GM23338 (cell line): ENCODE measurements around the gene TRMT11. TPM values are rescaled to one million over a fixed set of nuclear protein-coding genes. Genes with fewer than 3 reads are reported as not detected.

Source experiments
- ATAC-seq: fragments of 200-7000 bp; cut with Tn5 transposase; 3 replicates; pipeline ENCODE4 v1.9.1; 2020
- DNase-seq: peaks from one replicate; pipeline ENCODE4 v3.0.0-alpha.2; 2015; ENCODE audit warnings: low spot score
- H2AFZ ChIP-seq: fragments of 200-600 bp; sonication (generic); 2 replicates; pipeline ENCODE4 v1.8.0; 2016; ENCODE audit warnings: antibody characterized with exemption, mild to moderate bottlenecking, moderate library complexity
- H3F3A ChIP-seq: fragments of 200-600 bp; sonication (generic); replicated peaks from 2 replicates; pipeline ENCODE4 v1.8.0; 2017; ENCODE audit warnings: antibody characterized with exemption, mixed run types, low read depth
- H3K27ac ChIP-seq: fragments of 200-600 bp; sonication (generic); 2 replicates; pipeline ENCODE4 v1.6.1; 2016; ENCODE audit warnings: low read depth
- H3K27me3 ChIP-seq: fragments of 200-600 bp; sonication (generic); 2 replicates; pipeline ENCODE4 v1.8.0; 2016; ENCODE audit warnings: mild to moderate bottlenecking, mixed run types, moderate library complexity; ENCODE audit not compliant: insufficient read depth
- H3K36me3 ChIP-seq: fragments of 200-600 bp; sonication (generic); 2 replicates; pipeline ENCODE4 v1.8.0; 2016; ENCODE audit warnings: mild to moderate bottlenecking; ENCODE audit not compliant: insufficient read depth
- H3K4me1 ChIP-seq: fragments of 200-600 bp; sonication (generic); 2 replicates; pipeline ENCODE4 v1.8.0; 2016; ENCODE audit warnings: mild to moderate bottlenecking, moderate library complexity; ENCODE audit not compliant: insufficient read depth
- H3K4me2 ChIP-seq: fragments of 200-600 bp; sonication (generic); 2 replicates; pipeline ENCODE4 v1.7.1; 2017; ENCODE audit warnings: mixed run types
- H3K4me3 ChIP-seq: fragments of 200-600 bp; sonication (generic); 2 replicates; pipeline ENCODE4 v1.6.1; 2016; ENCODE audit warnings: mixed run types
- H3K79me2 ChIP-seq: fragments of 200-600 bp; sonication (generic); replicated peaks from 2 replicates; pipeline ENCODE4 v1.8.0; 2017; ENCODE audit warnings: mild to moderate bottlenecking; ENCODE audit not compliant: insufficient read depth
- H3K9me2 ChIP-seq: fragments of 200-600 bp; sonication (generic); 2 replicates; pipeline ENCODE4 v1.8.0; 2017; ENCODE audit not compliant: insufficient read depth
- H4K20me1 ChIP-seq: fragments of 200-600 bp; sonication (generic); replicated peaks from 2 replicates; pipeline ENCODE4 v1.8.0; 2017; ENCODE audit warnings: mild to moderate bottlenecking; ENCODE audit not compliant: insufficient read depth
- H3K27ac Mint-ChIP-seq: 2 replicates; pipeline ENCODE4 v1.8.0; 2020; ENCODE audit warnings: inconsistent platforms, mild to moderate bottlenecking, moderate library complexity, mixed read lengths
- H3K27me3 Mint-ChIP-seq: 3 replicates; pipeline ENCODE4 v1.8.0; 2022; ENCODE audit warnings: low read depth, mild to moderate bottlenecking, moderate library complexity, mixed read lengths, inconsistent platforms; ENCODE audit not compliant: insufficient read depth, poor library complexity
- H3K36me3 Mint-ChIP-seq: 3 replicates; pipeline ENCODE4 v1.8.0; 2021; ENCODE audit warnings: low read depth, mild to moderate bottlenecking, inconsistent platforms, moderate library complexity, mixed read lengths
- H3K4me1 Mint-ChIP-seq: 3 replicates; pipeline ENCODE4 v1.8.0; 2020; ENCODE audit warnings: mild to moderate bottlenecking, inconsistent platforms, mixed read lengths
- H3K4me3 Mint-ChIP-seq: 3 replicates; pipeline ENCODE4 v1.8.0; 2021; ENCODE audit warnings: moderate library complexity, mild to moderate bottlenecking, inconsistent platforms, mixed read lengths
- H3K9me3 Mint-ChIP-seq: 3 replicates; pipeline ENCODE4 v1.8.0; 2020; ENCODE audit warnings: moderate library complexity, mild to moderate bottlenecking, inconsistent platforms, mixed read lengths
- CTCF ChIP-seq, 2 experiments: fragments of 200-600 bp in 1 of 2; sonication (generic) in 1 of 2; conservative IDR thresholded peaks; 2 replicates each; pipeline versions ENCODE4 v1.5.1 to v1.6.1; 2016 to 2017; ENCODE audit warnings: antibody characterized with exemption in 2 of 2, low read depth in 2 of 2, mild to moderate bottlenecking in 2 of 2, moderate library complexity in 1 of 2
- ETS1 ChIP-seq: IDR thresholded peaks from 2 replicates; pipeline ENCODE4 v1.6.1; 2016; ENCODE audit warnings: antibody characterized with exemption
- EZH2 ChIP-seq: fragments of 200-600 bp; sonication (generic); IDR thresholded peaks from one replicate; pipeline ENCODE4 v1.8.0; 2017; ENCODE audit warnings: antibody characterized with exemption, mild to moderate bottlenecking, low read depth; ENCODE audit not compliant: unreplicated experiment
- EZH2phosphoT487 ChIP-seq: fragments of 200-600 bp; sonication (generic); IDR thresholded peaks from one replicate; pipeline ENCODE4 v1.8.1; 2018; ENCODE audit warnings: antibody characterized with exemption; ENCODE audit not compliant: unreplicated experiment
- JUNB ChIP-seq: IDR thresholded peaks from one replicate; pipeline ENCODE4 v1.6.1; 2016; ENCODE audit warnings: antibody characterized with exemption; ENCODE audit not compliant: unreplicated experiment
- NANOG ChIP-seq: IDR thresholded peaks from 2 replicates; pipeline ENCODE4 v1.6.1; 2016; ENCODE audit warnings: antibody characterized with exemption, borderline replicate concordance
- REST ChIP-seq: IDR thresholded peaks from one replicate; pipeline ENCODE4 v1.6.1; 2018; ENCODE audit warnings: antibody characterized with exemption; ENCODE audit not compliant: unreplicated experiment
- STAT1 ChIP-seq: IDR thresholded peaks from one replicate; pipeline ENCODE4 v1.6.1; 2016; ENCODE audit warnings: antibody characterized with exemption; ENCODE audit not compliant: unreplicated experiment
- ZNF114 ChIP-seq: fragments of 250-450 bp; sonication (Bioruptor Pico); IDR thresholded peaks from 2 replicates; pipeline ENCODE4 v1.5.0; 2020; ENCODE audit warnings: mild to moderate bottlenecking, moderate library complexity
- ZNF331 ChIP-seq: fragments of 250-450 bp; sonication (Bioruptor Pico); IDR thresholded peaks from 2 replicates; pipeline ENCODE4 v1.5.0; 2020; ENCODE audit warnings: low read depth, mild to moderate bottlenecking, moderate library complexity
- polyA plus RNA-seq: library from polyadenylated mRNA; unstranded; fragments of >200 nt; fragmentation: Nextera tagmentation; extraction: Ambion mirVana; gene quantifications from 2 replicates; pipeline ENCODE4 v1.2.1, GENCODE V29; 2016
- total RNA-seq: library from RNA; depleted of rRNA; stranded (reverse); fragments of >200 nt; shearing (Covaris generic); gene quantifications from 2 replicates; pipeline ENCODE4 v1.2.3, GENCODE V29; 2014

Gene TRMT11
- total and polyA plus RNA-seq, 2 experiments from 2014 or later = 49.5 to 50.9 TPM

GRCh38 chr6:126066053-126067048 is 80.0 kb downstream of the TRMT11 start (continued):
- TF ChIP-seq CTCF (conservative IDR thresholded peaks at IDR 0.05; ENCODE audit: low read depth in 2 of 2) = no peak
- no peak for TF ChIP-seq ETS1
- TF ChIP-seq ZNF114 (CRISPR knock-in tag) = no peak
- TF ChIP-seq EZH2 = no peak
- TF ChIP-seq REST = no peak
- no peak for TF ChIP-seq ZNF331 (CRISPR knock-in tag)
- TF ChIP-seq STAT1 = no peak
- no peak for TF ChIP-seq JUNB

- no peak overlapping the region for H2AFZ ChIP-seq
- no peaks in the 10 kb centered on the region for H3K79me2 ChIP-seq
- Mint-ChIP-seq H3K27ac (no peak overlapping the region), H3K27me3 (no peaks in the 10 kb centered on the region), H3K9me3 (no peaks in the 10 kb centered on the region), H3K4me1 (peaks cover 9% of the 10 kb centered on the region), H3K4me3 (no peak overlapping the region), H3K36me3 (no peaks in the 10 kb centered on the region)
- no peak overlapping the region for H3K4me2 ChIP-seq
- no peaks in the 10 kb centered on the region; the same call in 1 of the 2 replicates for H3K4me1 ChIP-seq
- H3F3A ChIP-seq = no peaks in the 10 kb centered on the region
- H3K27me3 ChIP-seq = no peaks in the 10 kb centered on the region
- H4K20me1 ChIP-seq = no peaks in the 10 kb centered on the region; the same call in 1 of the 2 replicates
- no peaks in the 10 kb centered on the region for H3K36me3 ChIP-seq
- ATAC-seq (no peak), DNase-seq (no peak)
- no peaks in the 10 kb centered on the region for H3K9me2 ChIP-seq
- no peak overlapping the region for H3K4me3 ChIP-seq
- H3K27ac ChIP-seq = no peak overlapping the region
- TF ChIP-seq EZH2 (no peak), NANOG (no peak), EZH2phosphoT487 (no peak), REST (no peak), ZNF331 (CRISPR knock-in tag) (no peak)
Observed at GRCh38 chr6:126067073-126067472, 80.7 kb downstream of the TRMT11 start.
